GM21447 (cell line): ENCODE results near the gene HGD.
A peak's percentile ranks its signal among the peaks of the same experiment; 100 is the strongest.
"Not testable (repeated sequence)": the region's sequence is repeated elsewhere in the genome, so short reads cannot be mapped to it uniquely, and the experiment has no call there.

ENCODE experiments used
- ATAC-seq: cut with Tn5 transposase; IDR thresholded peaks from one replicate; pipeline ENCODE4 v1.9.1; 2021; ENCODE audit not compliant: unreplicated experiment

The HGD gene, protein sequence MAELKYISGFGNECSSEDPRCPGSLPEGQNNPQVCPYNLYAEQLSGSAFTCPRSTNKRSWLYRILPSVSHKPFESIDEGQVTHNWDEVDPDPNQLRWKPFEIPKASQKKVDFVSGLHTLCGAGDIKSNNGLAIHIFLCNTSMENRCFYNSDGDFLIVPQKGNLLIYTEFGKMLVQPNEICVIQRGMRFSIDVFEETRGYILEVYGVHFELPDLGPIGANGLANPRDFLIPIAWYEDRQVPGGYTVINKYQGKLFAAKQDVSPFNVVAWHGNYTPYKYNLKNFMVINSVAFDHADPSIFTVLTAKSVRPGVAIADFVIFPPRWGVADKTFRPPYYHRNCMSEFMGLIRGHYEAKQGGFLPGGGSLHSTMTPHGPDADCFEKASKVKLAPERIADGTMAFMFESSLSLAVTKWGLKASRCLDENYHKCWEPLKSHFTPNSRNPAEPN

GRCh38 chr3:120682095-120682681, at the start of gene HGD:
Gene HGD, minus strand, starts transcription at chr3:120682239. Its CDS starts 128 bp downstream, at chr3:120682111.
- no peak for ATAC-seq

DNA sequence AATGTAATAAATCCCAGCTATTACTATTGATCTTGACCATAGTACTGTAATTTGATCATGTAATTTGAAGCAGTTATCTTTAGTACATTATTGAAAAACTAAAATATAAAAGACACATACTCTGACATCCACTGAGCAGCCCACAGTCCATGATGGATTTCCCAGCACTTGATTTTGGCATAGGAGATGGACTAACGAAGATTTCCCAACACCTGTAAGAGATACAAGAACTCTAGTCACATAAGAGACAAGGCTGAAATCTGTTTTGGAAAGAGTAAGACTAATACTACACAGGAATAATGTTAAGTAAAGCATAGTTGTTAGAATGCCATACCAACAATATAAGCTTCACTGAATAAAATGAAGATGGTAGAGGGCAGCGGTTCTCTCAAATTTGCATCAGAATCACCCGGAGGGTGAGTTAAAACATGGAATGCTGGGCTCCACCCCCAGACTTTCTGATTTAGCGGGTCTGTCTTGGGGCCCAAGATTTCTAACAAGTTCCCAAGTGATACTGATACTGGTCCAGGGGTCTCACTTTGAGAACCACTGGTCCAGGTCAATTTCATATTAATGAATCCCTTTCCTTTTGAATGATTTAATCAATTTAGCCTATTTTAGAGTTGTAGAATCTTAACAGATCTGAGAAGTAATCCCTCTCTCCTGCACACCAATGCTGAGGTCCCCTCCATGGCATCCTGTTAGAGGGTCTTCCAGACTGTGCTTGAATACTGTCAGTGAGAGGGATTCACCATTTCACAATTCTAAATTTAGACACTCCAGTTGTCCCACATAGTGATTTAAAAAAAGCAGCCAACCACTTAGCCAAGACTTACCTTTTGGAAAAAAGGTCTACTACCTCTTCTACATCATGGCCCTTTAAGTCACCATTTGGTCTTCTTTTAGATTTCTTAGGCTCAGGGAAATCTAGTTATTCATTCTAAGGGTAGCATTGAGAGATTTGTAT, 48.8 kb upstream of the HGD start:
- ATAC-seq: no peak

DNA sequence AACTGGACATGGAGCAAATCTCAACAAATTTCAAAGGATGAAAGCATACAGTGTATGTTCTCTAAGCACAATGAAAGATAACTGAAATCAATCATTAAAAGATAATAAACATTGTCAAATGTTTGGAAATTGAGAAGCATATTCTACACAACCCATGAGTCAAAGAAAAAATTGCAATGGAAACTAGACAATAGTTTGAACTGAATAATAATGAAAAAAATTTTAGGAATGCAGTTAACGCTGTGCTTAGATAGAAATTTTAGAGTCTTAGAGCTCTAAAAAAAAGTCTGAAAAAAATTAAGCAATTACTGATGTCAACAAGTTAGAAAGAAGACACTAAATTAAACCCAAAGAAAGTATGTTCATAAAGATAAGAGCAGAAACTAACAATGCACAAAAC, 44.8 kb upstream of the HGD start:
- ATAC-seq: no peak

DNA sequence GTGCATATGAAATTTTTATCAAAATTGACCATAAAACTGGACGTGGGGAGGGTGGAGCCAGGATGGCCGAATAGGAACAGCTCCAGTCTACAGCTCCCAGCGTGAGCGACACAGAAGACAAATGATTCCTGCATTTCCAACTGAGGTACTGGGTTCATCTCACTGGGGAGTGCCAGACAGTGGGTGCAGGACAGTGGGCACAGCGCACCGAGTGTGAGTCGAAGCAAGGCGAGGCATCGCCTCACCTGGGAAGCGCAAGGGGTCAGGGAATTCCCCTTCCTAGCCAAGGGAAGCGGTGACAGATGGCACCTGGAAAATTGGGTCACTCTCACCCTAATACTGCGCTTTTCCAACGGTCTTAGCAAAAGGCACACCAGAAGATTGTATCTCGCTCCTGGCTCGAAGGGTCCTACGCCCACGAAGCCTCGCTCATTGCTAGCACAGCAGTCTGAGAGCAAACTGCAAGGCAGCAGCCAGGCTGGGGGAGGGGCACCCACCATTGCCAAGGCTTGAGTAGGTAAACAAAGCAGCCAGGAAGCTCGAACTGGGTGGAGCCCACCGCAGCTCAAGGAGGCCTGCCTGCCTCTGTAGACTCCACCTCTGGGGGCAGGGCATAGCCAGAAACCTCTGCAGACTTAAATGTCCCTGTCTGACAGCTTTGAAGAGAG, 37.3 kb upstream of the HGD start:
- ATAC-seq: not testable (repeated sequence)

DNA sequence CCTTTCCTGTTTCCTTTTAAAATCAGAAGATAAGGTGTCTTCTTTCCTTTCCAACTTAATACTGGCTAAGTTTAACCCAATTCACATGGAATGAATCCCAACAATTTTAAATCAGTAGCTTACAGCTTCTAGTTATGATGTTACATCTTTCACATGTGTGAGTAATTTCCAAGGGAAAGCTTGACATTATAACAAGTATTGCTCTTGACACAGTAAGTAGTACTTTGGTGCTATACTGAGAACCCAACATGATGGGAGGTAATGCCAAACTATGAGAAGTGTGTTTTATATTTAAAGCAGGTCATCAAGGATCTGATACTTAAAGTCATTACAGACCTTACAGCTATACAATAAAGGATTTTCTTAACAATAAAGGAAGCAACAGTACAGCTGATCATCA, 31.2 kb upstream of the HGD start:
- ATAC-seq: no peak

DNA sequence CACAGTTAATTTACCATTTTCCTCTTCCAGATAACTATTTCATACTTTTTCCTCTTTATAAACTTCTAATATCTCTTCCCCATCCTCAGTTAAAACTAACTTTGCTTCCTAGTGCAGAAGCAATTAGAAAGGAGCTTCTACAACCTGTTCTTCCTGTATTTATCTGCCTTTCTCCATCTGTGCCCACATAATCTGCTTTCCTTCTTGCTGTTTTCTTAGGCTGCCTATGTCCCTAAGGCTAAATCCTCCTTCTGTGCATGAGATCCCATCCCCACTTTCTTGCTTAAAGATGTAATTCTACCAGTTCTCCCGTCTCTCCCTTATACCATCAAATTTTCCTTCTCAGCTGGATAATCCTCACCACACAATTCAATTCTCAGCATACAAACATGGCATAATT, 28.3 kb upstream of the HGD start:
- ATAC-seq: no peak

- peak; percentile 87 for ATAC-seq
Observed at GRCh38 chr3:120708408-120708807, 26.4 kb upstream of the HGD start.

GRCh38 chr3:120706950-120707349, 24.9 kb upstream of the HGD start:
- no peak for ATAC-seq

- no peak for ATAC-seq
Observed at GRCh38 chr3:120705884-120706582, 24.0 kb upstream of the HGD start.

GRCh38 chr3:120699333-120699732, 17.3 kb upstream of the HGD start:
- ATAC-seq: no peak

DNA sequence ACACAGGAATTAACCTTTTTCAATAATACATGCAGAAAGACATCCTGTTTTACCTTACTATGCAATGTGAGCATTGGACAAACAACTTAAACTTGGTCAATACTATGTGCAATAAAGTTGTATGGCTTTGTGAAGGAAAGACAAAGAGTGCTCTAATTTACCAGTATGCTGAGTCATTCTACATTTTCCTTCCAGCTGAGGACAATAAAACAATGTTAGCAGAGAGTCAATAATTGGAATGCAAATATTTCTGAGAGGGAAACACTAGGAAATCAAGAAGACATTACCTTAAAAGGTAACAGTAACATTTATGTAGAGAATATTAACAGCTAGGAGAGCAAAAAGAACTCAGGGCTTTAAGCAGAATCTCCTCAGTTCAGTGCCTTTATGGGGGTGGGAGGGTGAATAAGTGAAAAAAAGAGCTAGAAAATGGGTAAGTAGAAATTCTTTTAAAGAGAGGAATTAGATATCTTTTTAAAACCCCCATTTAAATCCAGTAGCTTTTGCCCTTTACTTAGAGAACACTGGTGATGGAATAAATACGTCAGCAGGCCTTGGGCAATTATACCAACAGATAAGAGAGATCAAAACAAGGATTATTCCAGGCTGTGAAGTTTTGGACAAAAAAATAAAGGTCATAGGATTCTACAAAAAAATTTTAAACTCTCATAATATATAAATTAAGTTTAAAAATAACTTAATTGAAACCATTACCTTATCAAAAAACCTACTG, 11.6 kb upstream of the HGD start:
- no peak for ATAC-seq

GRCh38 chr3:120689395-120689794, 7.4 kb upstream of the HGD start:
- ATAC-seq: no peak

GRCh38 chr3:120688121-120688520, 6.1 kb upstream of the HGD start:
- ATAC-seq: peak; percentile 99

- ATAC-seq: no peak
Observed at GRCh38 chr3:120685411-120685810, 3.4 kb upstream of the HGD start.

GRCh38 chr3:120684896-120685295, 2.9 kb upstream of the HGD start:
- ATAC-seq: no peak

- ATAC-seq: no peak
Observed at GRCh38 chr3:120683671-120684301, 1.7 kb upstream of the HGD start.

DNA sequence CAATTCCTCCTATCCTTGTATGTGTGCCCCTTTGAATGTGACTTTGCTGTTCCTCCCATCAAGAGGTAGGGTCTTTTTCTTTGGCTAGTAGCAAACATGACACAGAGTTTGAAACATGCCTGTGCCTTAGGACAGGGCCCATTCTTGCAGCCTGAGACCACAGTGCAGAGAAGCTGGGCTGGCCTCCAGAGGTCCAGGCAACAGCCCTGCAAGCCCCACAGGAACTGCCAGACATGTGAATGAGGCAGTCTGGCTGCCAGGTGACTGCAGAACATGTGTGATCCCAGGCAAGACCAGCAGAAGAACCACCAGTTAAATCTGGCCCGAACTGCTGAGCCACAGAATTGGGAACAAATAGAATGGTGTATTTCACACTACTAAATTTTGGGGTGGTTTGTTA, 1.2 kb upstream of the HGD start:
- ATAC-seq: no peak

GRCh38 chr3:120681506-120682038, 467 bp downstream of the HGD start:
- no peak for ATAC-seq

GRCh38 chr3:120681018-120681417, 1.0 kb downstream of the HGD start:
- no peak for ATAC-seq
